Measurements from ENCODE around the gene AP1G1.

AP1G1 gene

DNA sequence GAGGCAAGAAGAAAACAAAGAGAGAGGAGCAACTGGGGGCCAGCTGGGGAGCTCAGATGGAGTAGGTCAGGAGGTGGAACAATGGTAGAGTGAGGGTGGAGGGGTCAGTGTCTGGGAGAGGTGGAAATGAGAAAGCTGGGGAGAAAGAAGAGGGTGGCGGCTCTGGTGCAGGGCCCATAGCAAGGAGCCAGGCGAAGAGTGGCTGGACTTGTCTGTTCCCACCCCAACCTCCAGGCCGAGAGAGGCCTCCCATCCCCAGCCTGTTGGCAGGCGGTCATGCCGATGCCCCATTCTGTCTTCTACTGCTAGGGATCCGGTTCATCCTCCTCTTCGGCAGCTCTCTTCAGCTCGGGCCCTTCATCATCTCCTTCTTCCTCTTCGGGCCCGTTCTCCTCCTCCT, 31.3 kb downstream of the AP1G1 start:
- DNase-seq, result no peak
- Histone ChIP-seq H3K27me3 (ENCODE audit: insufficient read depth, low read depth, severe bottlenecking) (no peaks in the 10 kb centered on the region), H3K27ac (no peak overlapping the region), H3K4me3 (ENCODE audit: low read depth, low read length) (no peak overlapping the region), H3K36me3 (peaks cover 25% of the 10 kb centered on the region), H3K9me3 (ENCODE audit: severe bottlenecking) (no peaks in the 10 kb centered on the region)
- TF ChIP-seq, protein P1, sequence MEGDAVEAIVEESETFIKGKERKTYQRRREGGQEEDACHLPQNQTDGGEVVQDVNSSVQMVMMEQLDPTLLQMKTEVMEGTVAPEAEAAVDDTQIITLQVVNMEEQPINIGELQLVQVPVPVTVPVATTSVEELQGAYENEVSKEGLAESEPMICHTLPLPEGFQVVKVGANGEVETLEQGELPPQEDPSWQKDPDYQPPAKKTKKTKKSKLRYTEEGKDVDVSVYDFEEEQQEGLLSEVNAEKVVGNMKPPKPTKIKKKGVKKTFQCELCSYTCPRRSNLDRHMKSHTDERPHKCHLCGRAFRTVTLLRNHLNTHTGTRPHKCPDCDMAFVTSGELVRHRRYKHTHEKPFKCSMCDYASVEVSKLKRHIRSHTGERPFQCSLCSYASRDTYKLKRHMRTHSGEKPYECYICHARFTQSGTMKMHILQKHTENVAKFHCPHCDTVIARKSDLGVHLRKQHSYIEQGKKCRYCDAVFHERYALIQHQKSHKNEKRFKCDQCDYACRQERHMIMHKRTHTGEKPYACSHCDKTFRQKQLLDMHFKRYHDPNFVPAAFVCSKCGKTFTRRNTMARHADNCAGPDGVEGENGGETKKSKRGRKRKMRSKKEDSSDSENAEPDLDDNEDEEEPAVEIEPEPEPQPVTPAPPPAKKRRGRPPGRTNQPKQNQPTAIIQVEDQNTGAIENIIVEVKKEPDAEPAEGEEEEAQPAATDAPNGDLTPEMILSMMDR (IDR thresholded peaks at IDR 0.05; ENCODE audit: low read depth, low read length), result no peak

DNA sequence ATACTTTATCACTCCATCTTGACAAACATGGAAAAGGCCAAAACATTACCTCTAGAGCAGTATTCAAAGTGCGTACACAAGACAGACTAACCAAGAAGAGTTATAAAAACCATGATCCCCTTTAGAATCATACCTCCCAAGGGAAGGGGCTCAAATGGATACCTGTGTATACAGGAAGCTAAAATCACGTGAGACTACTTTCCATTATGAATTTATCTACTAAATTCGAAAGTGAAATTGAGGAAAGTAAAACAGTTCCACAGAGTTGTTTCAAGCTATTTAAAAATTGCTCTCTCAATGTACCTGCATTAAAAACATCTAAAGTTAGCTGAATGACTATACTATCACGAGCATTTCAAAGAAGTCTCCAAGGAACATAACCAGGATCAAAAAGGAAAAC, 32.7 kb downstream of the AP1G1 start:
- H3K36me3 ChIP-seq, result peaks cover 20% of the 10 kb centered on the region
- H3K27me3 ChIP-seq (ENCODE audit: insufficient read depth, low read depth, severe bottlenecking), result no peaks in the 10 kb centered on the region
- no peak for DNase-seq
- H3K27ac ChIP-seq, result no peak overlapping the region
- no peak overlapping the region for H3K4me3 ChIP-seq (ENCODE audit: low read depth, low read length)
- TF ChIP-seq, protein P1 (IDR thresholded peaks at IDR 0.05; ENCODE audit: low read depth, low read length), result no peak
- no peaks in the 10 kb centered on the region for H3K9me3 ChIP-seq (ENCODE audit: severe bottlenecking)

DNA sequence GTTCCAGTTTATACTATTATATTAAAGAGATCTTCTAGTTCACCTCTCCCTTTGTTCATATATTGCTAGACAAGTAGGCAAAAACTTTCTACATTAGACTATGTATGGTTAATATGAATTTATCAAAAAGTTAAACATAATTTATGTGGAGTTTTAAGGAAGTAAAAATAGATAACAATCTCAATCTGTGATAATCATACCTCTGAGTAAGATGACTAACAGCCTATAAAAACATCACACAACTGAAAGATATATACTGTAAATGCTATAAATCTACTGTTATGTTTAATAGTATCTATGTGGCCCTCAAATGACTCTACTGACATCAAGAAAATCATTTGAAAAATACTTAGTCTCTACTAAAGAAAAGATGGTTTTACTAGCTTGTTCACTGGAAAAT, 37.1 kb downstream of the AP1G1 start:
- no peaks in the 10 kb centered on the region for H3K27me3 ChIP-seq (ENCODE audit: insufficient read depth, low read depth, severe bottlenecking)
- peaks cover 36% of the 10 kb centered on the region for H3K36me3 ChIP-seq
- H3K9me3 ChIP-seq (ENCODE audit: severe bottlenecking), result no peaks in the 10 kb centered on the region
- no peak for DNase-seq
- TF ChIP-seq, protein P1 (IDR thresholded peaks at IDR 0.05; ENCODE audit: low read depth, low read length), result no peak
- H3K27ac ChIP-seq, result no peak overlapping the region
- no peak overlapping the region for H3K4me3 ChIP-seq (ENCODE audit: low read depth, low read length)

DNA sequence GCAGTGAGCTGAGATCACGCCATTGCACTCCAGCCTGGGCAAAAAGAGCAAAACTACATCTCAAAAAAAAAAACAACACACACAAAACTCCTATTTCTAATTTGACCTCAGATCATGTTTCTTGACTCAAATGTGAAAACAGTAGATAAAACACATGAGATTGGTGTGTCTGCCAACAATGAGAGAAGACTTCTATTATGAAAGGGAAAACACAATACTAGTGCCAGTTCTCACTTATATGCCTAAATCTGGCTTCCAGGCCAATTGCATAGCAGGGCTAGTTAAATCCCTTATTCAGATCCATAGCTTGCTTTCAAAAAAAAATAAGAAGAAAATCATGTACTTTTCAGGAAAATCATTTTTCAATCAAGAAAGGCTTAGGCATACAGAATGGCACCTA, 39.4 kb downstream of the AP1G1 start:
- no peaks in the 10 kb centered on the region for H3K9me3 ChIP-seq (ENCODE audit: severe bottlenecking)
- no peak for DNase-seq
- TF ChIP-seq, protein P1 (IDR thresholded peaks at IDR 0.05; ENCODE audit: low read depth, low read length), result no peak
- peaks cover 43% of the 10 kb centered on the region for H3K36me3 ChIP-seq
- H3K27ac ChIP-seq, result no peak overlapping the region
- H3K4me3 ChIP-seq (ENCODE audit: low read depth, low read length), result no peak overlapping the region
- no peaks in the 10 kb centered on the region for H3K27me3 ChIP-seq (ENCODE audit: insufficient read depth, low read depth, severe bottlenecking)

DNA sequence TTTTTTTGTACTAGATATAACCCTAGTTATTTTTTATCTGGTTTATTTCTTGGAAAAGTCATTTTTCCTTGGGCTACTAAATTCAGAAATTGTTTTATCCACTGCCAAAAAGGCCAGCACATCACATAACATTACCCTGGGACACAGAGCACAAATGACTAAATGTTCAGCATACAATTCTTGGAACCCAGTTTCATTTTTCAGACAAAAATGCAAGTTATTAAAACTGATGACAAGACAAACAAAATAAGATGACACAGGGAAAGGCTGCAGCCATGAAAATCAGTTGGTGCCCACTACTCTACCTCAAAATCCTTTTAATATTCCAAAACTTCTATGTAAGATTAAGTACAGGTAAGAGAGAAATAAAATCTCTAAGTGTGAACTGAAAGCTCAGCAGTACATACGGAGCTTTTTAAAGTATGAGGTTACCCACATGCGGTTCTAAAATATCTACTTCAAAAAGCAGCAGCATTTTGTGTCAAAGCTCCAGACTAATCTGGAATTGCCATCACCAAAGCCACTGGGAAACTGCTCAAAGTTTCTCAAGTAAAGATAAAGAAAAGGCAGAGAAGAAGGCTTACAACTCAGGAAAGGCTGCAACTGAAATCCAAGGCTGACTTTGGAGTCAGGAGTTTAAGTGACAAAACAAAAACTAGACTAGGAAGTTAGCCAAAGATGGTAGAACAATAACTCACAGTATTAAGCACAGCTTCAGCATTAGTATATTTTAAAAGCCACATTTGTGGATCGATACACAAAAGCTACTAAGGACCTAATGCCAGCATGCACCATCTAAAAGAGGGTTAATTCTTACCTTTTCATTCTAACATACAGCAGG, 41.4 kb downstream of the AP1G1 start:
- Histone ChIP-seq H3K27me3 (ENCODE audit: insufficient read depth, low read depth, severe bottlenecking) (no peaks in the 10 kb centered on the region), H3K36me3 (peaks cover 41% of the 10 kb centered on the region), H3K4me3 (ENCODE audit: low read depth, low read length) (no peak overlapping the region), H3K27ac (no peak overlapping the region), H3K9me3 (ENCODE audit: severe bottlenecking) (no peaks in the 10 kb centered on the region)
- TF ChIP-seq, protein P1 (IDR thresholded peaks at IDR 0.05; ENCODE audit: low read depth, low read length), result no peak
- DNase-seq, result no peak

DNA sequence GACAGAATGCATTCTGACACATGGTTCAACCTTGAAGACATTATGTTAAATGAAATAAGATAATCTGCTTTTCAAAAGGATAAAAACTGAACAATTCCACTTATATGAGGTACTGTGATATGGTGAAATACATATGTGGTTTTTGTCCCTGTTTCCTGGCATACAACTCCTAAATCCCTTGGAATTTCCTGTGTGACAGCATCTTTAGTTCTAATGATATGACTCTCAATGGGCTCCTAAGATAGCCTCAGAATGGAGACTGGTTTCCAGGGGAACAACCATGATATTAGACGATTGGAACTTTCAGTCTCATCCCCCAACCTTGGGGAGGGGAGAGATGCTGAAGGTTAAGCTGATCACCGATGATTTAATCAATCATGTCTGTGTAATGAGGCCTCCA, 46.4 kb downstream of the AP1G1 start:
- no peaks in the 10 kb centered on the region for H3K27me3 ChIP-seq (ENCODE audit: insufficient read depth, low read depth, severe bottlenecking)
- H3K36me3 ChIP-seq, result peaks cover 32% of the 10 kb centered on the region

More for the DNA sequence above, 46.4 kb downstream of the AP1G1 start:
- Histone ChIP-seq H3K9me3 (ENCODE audit: severe bottlenecking) (no peaks in the 10 kb centered on the region), H3K27ac (no peak overlapping the region), H3K4me3 (ENCODE audit: low read depth, low read length) (no peak overlapping the region)
- TF ChIP-seq, protein P1 (IDR thresholded peaks at IDR 0.05; ENCODE audit: low read depth, low read length), result no peak
- no peak for DNase-seq

Measured in WERI-Rb-1 (cell line).